Activated naive CD8-positive, alpha-beta T cell (primary cell): ENCODE data around the gene DUSP8.
"Not testable (repeated sequence)": the region's sequence is repeated elsewhere in the genome, so short reads cannot be mapped to it uniquely, and the experiment has no call there.

Source experiments
- H3K27ac Mint-ChIP-seq: one replicate; pipeline ENCODE4 v1.8.0; 2021; ENCODE audit warnings: mixed read lengths
- H3K27me3 Mint-ChIP-seq: one replicate; pipeline ENCODE4 v1.8.0; 2021; ENCODE audit warnings: mixed read lengths
- H3K36me3 Mint-ChIP-seq: one replicate; pipeline ENCODE4 v1.8.0; 2021; ENCODE audit warnings: mixed read lengths
- H3K4me1 Mint-ChIP-seq: one replicate; pipeline ENCODE4 v1.8.0; 2021; ENCODE audit warnings: low read depth, mixed read lengths
- H3K4me3 Mint-ChIP-seq: one replicate; pipeline ENCODE4 v1.8.0; 2021; ENCODE audit warnings: mild to moderate bottlenecking, mixed read lengths
- H3K9me3 Mint-ChIP-seq: one replicate; pipeline ENCODE4 v1.8.0; 2021; ENCODE audit warnings: low read depth, mixed read lengths

The DUSP8 gene

DNA sequence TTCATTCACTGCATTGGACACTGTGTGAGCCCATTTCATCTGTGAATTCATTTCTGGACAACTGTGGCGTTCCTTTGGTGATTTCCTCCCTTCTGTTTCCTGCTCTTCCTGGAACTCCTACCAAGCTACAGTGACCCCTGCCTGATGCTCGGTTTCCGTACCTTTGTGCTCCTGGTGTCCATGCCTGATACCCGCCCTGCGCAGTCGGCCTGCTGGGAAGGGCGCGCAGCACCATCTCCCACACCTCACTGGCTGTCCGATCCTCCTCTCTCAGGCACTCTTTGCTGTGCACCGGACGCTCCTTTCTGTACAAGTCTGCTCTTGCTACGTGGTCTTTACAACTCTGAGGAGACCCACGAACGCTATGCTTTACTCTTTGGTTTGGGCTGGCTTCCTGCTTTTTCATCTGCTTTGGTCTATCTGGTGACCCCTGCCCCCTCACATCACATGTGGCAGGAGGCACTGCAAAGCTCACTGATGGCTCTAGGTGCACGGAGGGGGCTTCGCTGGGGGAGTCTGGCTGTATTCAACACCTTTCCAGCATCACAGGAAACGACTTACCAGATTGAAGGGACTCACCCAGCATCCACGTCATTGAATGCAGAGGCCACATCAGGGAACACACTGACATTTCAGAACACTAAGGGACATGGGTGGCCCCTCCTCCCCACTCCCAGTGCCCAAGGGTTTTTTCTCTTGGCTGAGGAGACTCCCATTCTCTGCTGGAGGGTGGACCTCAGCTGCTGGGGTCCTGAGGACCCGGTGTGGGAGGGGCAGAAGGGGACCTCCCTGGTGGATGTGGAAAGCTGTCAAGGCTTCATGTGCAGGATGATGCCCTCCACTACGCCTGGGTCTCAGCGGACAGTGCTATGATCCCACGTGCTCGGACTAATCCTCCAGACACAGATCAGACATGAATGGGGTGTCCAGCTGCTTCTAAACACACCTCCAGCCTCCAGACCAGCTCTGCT lies 58.5 kb downstream of the DUSP8 start:
- H3K4me3 Mint-ChIP-seq = no peak overlapping the region
- peaks cover 56% of the 10 kb centered on the region for H3K4me1 Mint-ChIP-seq
- H3K27me3 Mint-ChIP-seq = no peaks in the 10 kb centered on the region
- H3K9me3 Mint-ChIP-seq = no peaks in the 10 kb centered on the region
- H3K27ac Mint-ChIP-seq = peak overlapping the region; percentile 46
- H3K36me3 Mint-ChIP-seq = no peaks in the 10 kb centered on the region

DNA sequence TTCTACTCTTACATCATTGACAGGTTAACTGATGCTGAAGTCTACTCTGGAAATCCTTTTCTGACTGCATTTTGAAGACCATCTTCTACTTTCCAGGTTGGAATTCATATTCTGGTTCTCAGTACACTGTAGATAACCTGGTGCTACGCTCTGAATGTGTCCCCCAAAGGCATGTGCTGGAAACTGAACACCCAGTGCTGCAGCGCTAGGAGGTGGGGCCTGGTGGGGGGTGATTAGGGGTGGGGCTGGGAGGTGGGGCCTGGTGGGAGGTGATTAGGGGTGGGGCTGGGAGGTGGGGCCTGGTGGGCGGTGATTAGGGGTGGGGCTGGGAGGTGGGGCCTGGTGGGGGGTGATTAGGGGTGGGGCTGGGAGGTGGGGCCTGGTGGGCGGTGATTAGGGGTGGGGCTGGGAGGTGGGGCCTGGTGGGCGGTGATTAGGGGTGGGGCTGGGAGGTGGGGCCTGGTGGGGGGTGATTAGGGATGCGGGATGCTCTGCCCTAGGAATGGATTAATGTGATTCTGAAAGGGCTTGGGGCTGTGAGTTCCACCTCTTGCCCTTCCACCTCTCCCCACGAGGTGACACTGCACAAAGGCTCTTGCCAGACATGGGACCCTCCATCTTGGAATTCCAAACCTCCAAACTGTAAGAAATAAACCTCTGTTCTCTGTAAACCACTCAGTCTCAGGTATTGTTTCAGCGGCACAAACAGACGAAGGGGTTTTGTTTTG lies 59.4 kb downstream of the DUSP8 start:
- Mint-ChIP-seq H3K4me1 (peaks cover 55% of the 10 kb centered on the region), H3K27ac (peak overlapping the region; percentile 37)
- not testable (repeated sequence) for H3K9me3 Mint-ChIP-seq, H3K27me3 Mint-ChIP-seq, H3K36me3 Mint-ChIP-seq, H3K4me3 Mint-ChIP-seq

DNA sequence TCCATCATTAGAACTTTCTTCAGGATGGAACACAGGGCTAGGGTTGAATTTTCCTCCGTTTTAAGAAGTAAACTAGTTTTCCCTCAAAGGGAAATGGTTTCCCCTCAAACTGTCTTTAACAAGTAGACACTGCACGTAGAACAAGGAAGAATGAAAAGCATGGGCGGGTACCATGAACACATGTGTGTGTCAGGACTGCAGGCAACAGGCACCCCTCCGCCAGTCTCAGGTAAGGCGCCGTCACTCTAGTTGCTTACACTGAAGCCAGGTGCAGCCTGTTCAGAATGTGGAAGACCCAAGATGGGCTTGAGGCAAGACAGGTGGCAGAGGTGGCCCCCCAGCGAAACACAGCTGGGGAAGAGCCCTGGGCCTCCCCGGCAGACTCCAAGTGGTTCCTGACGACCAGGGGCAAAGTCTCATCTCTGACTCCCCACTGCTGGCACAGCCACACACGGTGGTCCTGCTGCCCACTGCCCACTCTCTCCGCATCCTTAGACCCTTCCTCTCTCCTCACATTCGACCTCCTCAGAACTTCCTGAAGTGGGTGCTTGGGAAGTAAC lies 60.1 kb downstream of the DUSP8 start:
- no peaks in the 10 kb centered on the region for H3K27me3 Mint-ChIP-seq
- no peak overlapping the region for H3K4me3 Mint-ChIP-seq
- H3K36me3 Mint-ChIP-seq = no peaks in the 10 kb centered on the region
- H3K27ac Mint-ChIP-seq = peak overlapping the region; percentile 37
- peaks cover 54% of the 10 kb centered on the region for H3K4me1 Mint-ChIP-seq
- H3K9me3 Mint-ChIP-seq = no peaks in the 10 kb centered on the region

DNA sequence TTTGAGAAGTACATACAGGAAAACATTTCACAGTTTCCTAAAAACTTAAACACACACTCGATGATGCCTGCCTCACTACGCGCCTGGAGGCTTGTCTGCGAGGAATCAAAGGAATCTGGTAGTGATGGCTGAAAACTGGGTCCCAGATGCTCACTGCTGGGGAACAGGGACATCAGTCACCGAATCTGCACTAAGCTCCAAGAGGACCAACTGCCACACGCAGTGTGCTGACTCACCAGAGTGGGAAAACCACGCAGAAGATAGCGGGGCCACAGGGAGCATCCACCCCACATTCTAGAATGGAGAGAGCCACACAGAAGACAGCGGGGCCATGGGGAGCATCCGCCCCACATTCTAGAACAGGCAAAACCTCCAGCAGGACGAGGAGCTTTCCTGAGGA lies 61.1 kb downstream of the DUSP8 start:
- H3K4me3 Mint-ChIP-seq = no peak overlapping the region
- H3K27ac Mint-ChIP-seq = no peak overlapping the region
- H3K9me3 Mint-ChIP-seq = no peaks in the 10 kb centered on the region
- no peaks in the 10 kb centered on the region for H3K27me3 Mint-ChIP-seq
- peaks cover 49% of the 10 kb centered on the region for H3K4me1 Mint-ChIP-seq
- H3K36me3 Mint-ChIP-seq = no peaks in the 10 kb centered on the region

DNA sequence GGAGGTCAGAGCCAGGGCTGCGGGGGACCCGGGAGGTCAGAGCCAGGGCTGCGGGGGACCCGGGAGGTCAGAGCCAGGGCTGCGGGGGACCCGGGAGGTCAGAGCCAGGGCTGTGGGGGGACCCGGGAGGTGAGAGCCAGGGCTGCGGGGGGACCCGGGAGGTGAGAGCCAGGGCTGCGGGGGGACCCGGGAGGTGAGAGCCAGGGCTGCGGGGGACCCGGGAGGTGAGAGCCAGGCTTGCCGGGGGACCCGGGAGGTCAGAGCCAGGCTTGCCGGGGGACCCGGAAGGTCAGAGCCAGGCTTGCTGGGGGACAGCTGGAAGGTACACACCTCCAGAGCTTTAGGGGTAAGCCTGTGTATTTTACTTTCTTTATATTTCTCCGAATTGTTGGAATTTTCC lies 61.7 kb downstream of the DUSP8 start:
- not testable (repeated sequence) for H3K9me3 Mint-ChIP-seq, H3K27ac Mint-ChIP-seq, H3K4me3 Mint-ChIP-seq, H3K36me3 Mint-ChIP-seq, H3K27me3 Mint-ChIP-seq
- peaks cover 47% of the 10 kb centered on the region for H3K4me1 Mint-ChIP-seq

DNA sequence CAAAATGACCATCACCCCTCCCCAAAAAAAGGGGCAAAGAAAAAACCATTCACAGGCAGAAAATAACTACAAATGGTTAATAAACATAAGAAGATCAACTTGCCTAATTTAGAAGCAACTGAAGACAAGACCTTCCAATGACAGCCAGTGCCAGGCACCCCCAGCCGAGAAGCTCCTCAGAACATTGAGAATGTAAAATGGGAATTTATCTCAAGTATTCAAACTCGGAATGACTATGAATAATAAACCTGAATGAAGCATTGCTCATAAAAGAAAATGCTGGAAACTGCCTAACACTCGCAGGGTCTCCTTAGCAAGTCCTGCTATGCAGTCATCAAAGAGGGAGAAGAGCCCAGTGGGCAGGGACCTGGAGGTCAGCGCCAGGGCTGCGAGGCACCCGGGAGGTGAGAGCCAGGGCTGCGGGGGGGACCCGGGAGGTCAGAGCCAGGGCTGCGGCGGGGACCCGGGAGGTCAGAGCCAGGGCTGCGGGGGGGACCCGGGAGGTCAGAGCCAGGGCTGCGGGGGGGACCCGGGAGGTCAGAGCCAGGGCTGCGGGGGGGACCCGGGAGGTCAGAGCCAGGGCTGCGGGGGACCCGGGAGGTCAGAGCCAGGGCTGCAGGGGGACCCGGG lies 62.3 kb downstream of the DUSP8 start:
- H3K9me3 Mint-ChIP-seq = no peaks in the 10 kb centered on the region
- H3K27ac Mint-ChIP-seq = no peak overlapping the region
- no peaks in the 10 kb centered on the region for H3K36me3 Mint-ChIP-seq
- H3K4me1 Mint-ChIP-seq = peaks cover 46% of the 10 kb centered on the region
- H3K27me3 Mint-ChIP-seq = no peaks in the 10 kb centered on the region
- no peak overlapping the region for H3K4me3 Mint-ChIP-seq

DNA sequence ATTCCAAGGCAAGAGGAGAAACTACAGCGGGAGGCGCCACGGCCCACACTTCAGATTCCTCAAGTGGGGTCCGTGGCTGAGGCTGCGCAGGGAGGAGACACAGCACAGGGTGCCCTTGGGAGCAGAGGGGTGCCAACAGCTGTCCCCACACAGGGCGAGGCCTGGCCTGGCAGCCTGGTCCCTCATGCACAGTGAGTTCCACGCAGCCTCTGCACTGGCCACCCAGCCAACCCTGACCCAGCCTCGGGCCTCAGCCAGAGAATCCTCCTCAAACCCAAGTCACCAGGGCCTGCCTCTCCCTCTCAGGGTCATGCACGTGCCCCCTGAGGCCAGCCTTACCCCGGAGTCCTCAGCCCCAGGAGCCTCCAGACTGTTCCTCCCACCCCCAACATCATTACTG lies 63.1 kb downstream of the DUSP8 start:
- no peak overlapping the region for H3K27ac Mint-ChIP-seq
- H3K36me3 Mint-ChIP-seq = no peaks in the 10 kb centered on the region
- no peaks in the 10 kb centered on the region for H3K27me3 Mint-ChIP-seq
- no peaks in the 10 kb centered on the region for H3K9me3 Mint-ChIP-seq
- H3K4me1 Mint-ChIP-seq = peaks cover 42% of the 10 kb centered on the region
- no peak overlapping the region for H3K4me3 Mint-ChIP-seq

DNA sequence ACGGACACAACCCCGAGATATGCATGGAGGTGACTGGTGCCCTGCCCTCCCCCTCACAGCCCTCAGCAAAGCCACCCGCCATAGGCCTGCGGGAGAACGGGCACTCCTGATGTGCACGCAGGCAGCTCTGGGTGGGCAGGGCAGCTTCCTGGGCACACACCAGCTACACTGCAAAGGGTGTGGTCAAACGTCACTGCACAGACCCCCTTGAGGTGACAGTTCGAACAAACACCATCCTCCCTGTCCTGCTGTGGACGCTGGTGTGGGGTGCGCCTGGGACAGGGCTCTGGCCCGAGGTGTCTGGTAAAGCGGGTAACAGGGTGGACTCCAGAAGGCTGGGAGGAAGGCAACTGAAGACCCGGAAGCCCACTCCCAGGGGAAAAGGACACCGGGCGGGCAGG lies 63.6 kb downstream of the DUSP8 start:
- Mint-ChIP-seq H3K36me3 (no peaks in the 10 kb centered on the region), H3K9me3 (no peaks in the 10 kb centered on the region), H3K4me1 (peaks cover 40% of the 10 kb centered on the region), H3K4me3 (no peak overlapping the region), H3K27me3 (no peaks in the 10 kb centered on the region), H3K27ac (no peak overlapping the region)

DNA sequence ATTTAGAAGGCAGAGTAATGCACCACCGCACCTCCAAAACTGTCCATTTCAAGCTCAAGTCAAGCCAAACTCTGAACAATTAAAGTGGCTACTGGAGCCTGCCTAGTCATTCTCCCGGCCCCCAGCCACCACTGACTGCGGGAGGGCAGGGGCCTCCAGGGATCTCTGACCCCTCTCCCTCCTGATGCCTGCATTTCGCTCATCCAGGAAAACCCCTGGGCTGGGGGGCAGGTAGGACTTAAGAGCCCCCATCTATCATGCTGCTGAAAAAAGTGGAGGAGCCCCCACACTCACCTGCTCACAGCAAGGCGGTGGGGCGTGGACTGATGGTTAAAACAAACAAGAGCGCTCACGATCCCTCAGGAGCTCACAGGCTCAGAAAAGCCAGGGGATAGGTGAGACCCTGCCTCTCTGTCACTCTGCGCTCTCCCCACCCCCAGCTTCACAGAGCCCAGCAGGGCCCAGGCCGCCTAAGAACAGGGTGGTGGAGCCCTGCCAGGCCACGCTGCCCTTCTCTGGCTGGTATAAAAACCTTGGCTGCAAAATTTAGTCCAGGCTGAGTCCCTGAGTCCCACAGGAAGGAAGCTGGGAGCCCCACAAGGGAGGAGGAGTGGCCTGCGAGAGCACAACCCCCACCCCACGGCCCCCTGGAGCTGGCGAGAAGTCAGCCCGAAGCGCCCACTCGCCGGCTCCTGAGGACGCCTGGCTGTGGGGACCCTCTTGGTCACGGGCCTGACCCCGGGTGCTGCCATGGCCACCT lies 64.5 kb downstream of the DUSP8 start:
- no peaks in the 10 kb centered on the region for H3K9me3 Mint-ChIP-seq
- no peaks in the 10 kb centered on the region for H3K36me3 Mint-ChIP-seq
- H3K27ac Mint-ChIP-seq = no peak overlapping the region
- H3K27me3 Mint-ChIP-seq = no peaks in the 10 kb centered on the region
- H3K4me1 Mint-ChIP-seq = peaks cover 36% of the 10 kb centered on the region
- no peak overlapping the region for H3K4me3 Mint-ChIP-seq

DNA sequence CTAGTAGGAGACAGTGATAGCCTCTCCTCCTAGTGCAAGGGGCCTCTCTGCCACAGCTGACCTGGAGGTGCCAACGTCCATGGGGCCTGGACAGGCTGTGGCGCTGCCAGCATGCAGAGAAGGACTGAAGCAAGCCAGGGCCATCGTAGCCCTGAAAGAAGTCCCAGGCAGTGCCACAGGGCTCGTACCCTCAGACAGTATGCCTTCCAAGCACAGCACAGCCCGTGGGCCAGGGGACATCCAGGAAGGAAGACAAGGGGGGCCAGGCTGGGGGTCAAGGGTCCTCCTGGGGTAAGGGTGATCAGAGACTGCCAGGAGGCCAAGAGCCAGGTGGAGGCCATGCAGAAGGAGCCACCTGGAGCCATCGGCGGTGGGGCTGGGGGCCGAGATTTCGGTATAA lies 65.1 kb downstream of the DUSP8 start:
- Mint-ChIP-seq H3K4me3 (no peak overlapping the region), H3K36me3 (no peaks in the 10 kb centered on the region), H3K27me3 (no peaks in the 10 kb centered on the region), H3K9me3 (no peaks in the 10 kb centered on the region), H3K4me1 (peaks cover 33% of the 10 kb centered on the region), H3K27ac (peak overlapping the region; percentile 54)

DNA sequence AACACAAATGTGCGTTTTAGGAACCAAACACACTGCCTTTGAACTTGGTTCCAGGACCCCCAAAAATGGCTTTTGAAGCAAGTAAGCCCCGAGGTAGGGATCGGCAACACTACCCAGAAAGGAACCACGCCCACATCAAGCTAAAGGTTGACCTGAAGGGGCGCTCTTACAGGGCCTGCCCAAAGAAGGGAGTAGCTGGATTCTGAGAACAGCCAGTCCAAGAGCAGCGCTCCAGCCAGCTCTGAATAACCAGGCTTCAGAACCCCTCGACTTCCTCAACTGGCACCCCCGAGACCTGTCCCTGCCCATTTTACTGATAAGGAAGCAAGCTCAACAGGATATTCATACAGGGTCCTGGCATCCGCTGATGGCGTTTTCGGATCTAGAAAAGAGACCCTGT lies 66.6 kb downstream of the DUSP8 start:
- H3K27me3 Mint-ChIP-seq = no peaks in the 10 kb centered on the region
- H3K27ac Mint-ChIP-seq = no peak overlapping the region
- no peaks in the 10 kb centered on the region for H3K36me3 Mint-ChIP-seq
- no peak overlapping the region for H3K4me3 Mint-ChIP-seq
- no peaks in the 10 kb centered on the region for H3K9me3 Mint-ChIP-seq
- peaks cover 34% of the 10 kb centered on the region for H3K4me1 Mint-ChIP-seq

DNA sequence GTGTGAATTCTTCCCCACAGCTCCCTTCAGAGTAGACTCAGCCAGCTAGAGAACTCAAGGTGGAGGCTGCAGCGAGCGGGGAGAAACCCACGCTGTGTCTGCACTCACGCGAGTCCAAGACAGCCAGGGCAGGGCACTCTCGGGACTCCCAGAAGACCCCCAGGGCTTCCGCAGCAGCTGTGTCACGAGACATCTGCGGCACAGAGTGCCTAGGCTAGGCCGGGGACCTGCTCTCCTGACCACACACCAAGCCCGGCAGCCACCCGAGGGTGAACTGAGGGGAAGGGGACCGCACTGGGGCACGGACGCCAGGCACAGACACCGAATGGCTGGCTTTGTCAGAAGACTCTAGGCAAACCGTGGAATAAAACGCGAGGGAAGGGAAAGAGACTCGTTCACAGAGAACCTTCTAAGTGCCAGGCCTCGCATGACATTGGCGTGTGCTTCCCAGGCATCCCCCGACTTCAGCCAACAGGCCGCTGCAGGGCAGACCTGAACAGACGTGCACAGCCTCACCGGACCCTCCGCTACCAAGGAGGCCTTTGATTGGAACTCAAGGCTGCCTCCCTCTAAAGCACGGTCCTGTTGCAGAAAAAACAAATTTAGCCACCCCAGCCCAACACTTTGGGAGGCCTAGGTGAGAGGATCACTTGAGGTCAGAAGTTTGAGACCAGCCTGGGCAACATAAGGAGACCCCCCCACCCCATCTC lies 67.3 kb downstream of the DUSP8 start:
- peaks cover 33% of the 10 kb centered on the region for H3K4me1 Mint-ChIP-seq
- H3K27ac Mint-ChIP-seq = no peak overlapping the region
- no peaks in the 10 kb centered on the region for H3K9me3 Mint-ChIP-seq
- H3K4me3 Mint-ChIP-seq = no peak overlapping the region
- H3K36me3 Mint-ChIP-seq = peaks cover 2% of the 10 kb centered on the region
- no peaks in the 10 kb centered on the region for H3K27me3 Mint-ChIP-seq

DNA sequence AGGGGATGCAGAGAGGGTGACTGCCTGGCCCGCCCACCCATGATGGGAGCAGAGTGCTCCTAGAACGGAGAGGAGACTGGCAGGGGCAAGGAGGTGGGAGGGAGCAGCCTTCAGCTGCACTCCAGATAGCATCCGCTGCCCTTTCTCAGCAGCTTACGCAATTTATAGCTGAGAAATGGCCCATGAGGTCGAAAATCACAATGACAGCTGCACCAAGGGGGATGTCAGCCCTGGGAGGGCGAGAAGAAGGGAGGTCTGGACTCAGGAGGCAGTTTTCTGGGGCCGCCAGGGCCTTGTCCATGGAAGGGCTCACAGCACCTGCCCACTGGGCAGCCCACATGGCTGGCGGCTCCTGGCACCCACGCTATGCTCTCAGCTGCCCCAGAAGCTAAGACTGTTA lies 67.9 kb downstream of the DUSP8 start:
- Mint-ChIP-seq H3K4me3 (no peak overlapping the region), H3K27me3 (no peaks in the 10 kb centered on the region), H3K36me3 (peaks cover 3% of the 10 kb centered on the region), H3K27ac (no peak overlapping the region), H3K4me1 (peaks cover 27% of the 10 kb centered on the region), H3K9me3 (no peaks in the 10 kb centered on the region)
